DOHH2 (cell line): Measurements from ENCODE around the gene GRM6.

Source experiments
- EZH2phosphoT487 ChIP-seq: fragments of 200-600 bp; sonication (generic); IDR thresholded peaks from 2 replicates; pipeline ENCODE4 v1.6.1; 2017; ENCODE audit warnings: borderline replicate concordance, mild to moderate bottlenecking, antibody characterized with exemption, low read length, moderate library complexity, mixed read lengths
- TF ChIP-seq, protein P1 (sequence below): fragments of 200-600 bp; sonication (generic); IDR thresholded peaks from one replicate; pipeline ENCODE4 v1.5.1; 2014; ENCODE audit warnings: antibody characterized with exemption, mild to moderate bottlenecking, low read depth, low read length; ENCODE audit not compliant: poor library complexity, severe bottlenecking

- TF ChIP-seq, protein P1, sequence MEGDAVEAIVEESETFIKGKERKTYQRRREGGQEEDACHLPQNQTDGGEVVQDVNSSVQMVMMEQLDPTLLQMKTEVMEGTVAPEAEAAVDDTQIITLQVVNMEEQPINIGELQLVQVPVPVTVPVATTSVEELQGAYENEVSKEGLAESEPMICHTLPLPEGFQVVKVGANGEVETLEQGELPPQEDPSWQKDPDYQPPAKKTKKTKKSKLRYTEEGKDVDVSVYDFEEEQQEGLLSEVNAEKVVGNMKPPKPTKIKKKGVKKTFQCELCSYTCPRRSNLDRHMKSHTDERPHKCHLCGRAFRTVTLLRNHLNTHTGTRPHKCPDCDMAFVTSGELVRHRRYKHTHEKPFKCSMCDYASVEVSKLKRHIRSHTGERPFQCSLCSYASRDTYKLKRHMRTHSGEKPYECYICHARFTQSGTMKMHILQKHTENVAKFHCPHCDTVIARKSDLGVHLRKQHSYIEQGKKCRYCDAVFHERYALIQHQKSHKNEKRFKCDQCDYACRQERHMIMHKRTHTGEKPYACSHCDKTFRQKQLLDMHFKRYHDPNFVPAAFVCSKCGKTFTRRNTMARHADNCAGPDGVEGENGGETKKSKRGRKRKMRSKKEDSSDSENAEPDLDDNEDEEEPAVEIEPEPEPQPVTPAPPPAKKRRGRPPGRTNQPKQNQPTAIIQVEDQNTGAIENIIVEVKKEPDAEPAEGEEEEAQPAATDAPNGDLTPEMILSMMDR, result no peak
- TF ChIP-seq EZH2phosphoT487, result no peak
Measured at GRCh38 chr5:178992291-178992895, 2.7 kb downstream of the GRM6 start.
